Kidney (tissue), 14 donors: ENCODE data around the gene KDM3A. TPM values are rescaled to one million over a fixed set of nuclear protein-coding genes. Genes with fewer than 3 reads are reported as not detected.

Experiments
- DNase-seq, 5 donors: peaks; one replicate each; pipeline ENCODE4 v3.0.0-alpha.2; 2013 to 2020
- FAIRE-seq: peaks from 2 replicates; lab custom pipeline; 2012; peaks lifted over from hg19 to GRCh38; lab: Jason Lieb, UNC
- H3K27ac ChIP-seq, 2 donors: one replicate each; pipeline ENCODE4 v1.7.0; 2013; ENCODE audit warnings: low read depth in 2 of 2, low read length in 2 of 2, inconsistent platforms in 1 of 2
- H3K27me3 ChIP-seq: one replicate; pipeline ENCODE4 v1.7.1; 2013; ENCODE audit warnings: low read length, inconsistent platforms; ENCODE audit not compliant: control insufficient read depth, insufficient read depth
- H3K36me3 ChIP-seq, 3 donors: one replicate each; pipeline versions ENCODE4 v1.7.0 to v1.7.1; 2013; ENCODE audit warnings: low read length in 3 of 3, control low read depth in 1 of 3, inconsistent platforms in 1 of 3; ENCODE audit not compliant: insufficient read depth in 3 of 3, control insufficient read depth in 2 of 3
- H3K4me1 ChIP-seq, 3 donors: one replicate each; pipeline versions ENCODE4 v1.7.0 to v1.7.1; 2013; ENCODE audit warnings: low read length in 3 of 3, inconsistent platforms in 1 of 3, low read depth in 1 of 3; ENCODE audit not compliant: control insufficient read depth in 2 of 3, insufficient read depth in 2 of 3
- H3K4me3 ChIP-seq, 3 donors: one replicate each; pipeline versions ENCODE4 v1.7.0 to v1.8.1; 2013; ENCODE audit warnings: low read length in 3 of 3, control low read depth in 1 of 3, inconsistent platforms in 1 of 3
- H3K9ac ChIP-seq, 3 donors: one replicate each; pipeline versions ENCODE4 v1.7.0 to v1.7.1; 2013; ENCODE audit warnings: low read length in 3 of 3, control low read depth in 1 of 3, inconsistent platforms in 1 of 3
- H3K9me3 ChIP-seq, 3 donors: one replicate each; pipeline versions ENCODE4 v1.7.0 to v1.7.1; 2013; ENCODE audit warnings: low read length in 3 of 3, control low read depth in 1 of 3, inconsistent platforms in 1 of 3; ENCODE audit not compliant: control insufficient read depth in 2 of 3, insufficient read depth in 1 of 3
- intact Hi-C: fragments of 100-400 bp; cut with DNase I; formaldehyde crosslinking; loops from one replicate; pipeline ENCODE4 v1.11.1; 2022
- polyA plus RNA-seq: library from polyadenylated mRNA; stranded (reverse); fragments of 350-450 nt; fragmentation: Illumina TruSeq; extraction: RNeasy Lipid Tissue Mini Kit (QIAGEN cat#74804); gene quantifications from one replicate; pipeline ENCODE4 v1.2.3, GENCODE V29; 2014; ENCODE audit warnings: low read depth, low replicate concordance; ENCODE audit not compliant: insufficient read depth
- total RNA-seq: library from RNA; stranded (reverse); fragmentation: NEBNext Ultra II Directional; extraction: Animal tissue kit (Norgen Biotek cat#: 25700); gene quantifications from one replicate; pipeline ENCODE4 v1.2.1, GENCODE V29; 2021
- TF ChIP-seq, protein P1 (sequence below): IDR thresholded peaks from 3 replicates; pipeline ENCODE4 v1.5.1; 2012; ENCODE audit warnings: mild to moderate bottlenecking, moderate library complexity, borderline replicate concordance; ENCODE audit not compliant: insufficient read depth; ENCODE audit errors: extremely low read depth
- donor health status: control.
- donor health status: control.
- donor health status: control.
- donor health status: control.
- donor health status: control.
- donor health status: DM: yes; HTN: yes; CAD: no.
- donor health status: Normal renal cell carcinoma (clear cell type).

Gene KDM3A
- total and polyA plus RNA-seq, 2 donors from 2014 or later: 10.9 to 43.8 TPM

DNA sequence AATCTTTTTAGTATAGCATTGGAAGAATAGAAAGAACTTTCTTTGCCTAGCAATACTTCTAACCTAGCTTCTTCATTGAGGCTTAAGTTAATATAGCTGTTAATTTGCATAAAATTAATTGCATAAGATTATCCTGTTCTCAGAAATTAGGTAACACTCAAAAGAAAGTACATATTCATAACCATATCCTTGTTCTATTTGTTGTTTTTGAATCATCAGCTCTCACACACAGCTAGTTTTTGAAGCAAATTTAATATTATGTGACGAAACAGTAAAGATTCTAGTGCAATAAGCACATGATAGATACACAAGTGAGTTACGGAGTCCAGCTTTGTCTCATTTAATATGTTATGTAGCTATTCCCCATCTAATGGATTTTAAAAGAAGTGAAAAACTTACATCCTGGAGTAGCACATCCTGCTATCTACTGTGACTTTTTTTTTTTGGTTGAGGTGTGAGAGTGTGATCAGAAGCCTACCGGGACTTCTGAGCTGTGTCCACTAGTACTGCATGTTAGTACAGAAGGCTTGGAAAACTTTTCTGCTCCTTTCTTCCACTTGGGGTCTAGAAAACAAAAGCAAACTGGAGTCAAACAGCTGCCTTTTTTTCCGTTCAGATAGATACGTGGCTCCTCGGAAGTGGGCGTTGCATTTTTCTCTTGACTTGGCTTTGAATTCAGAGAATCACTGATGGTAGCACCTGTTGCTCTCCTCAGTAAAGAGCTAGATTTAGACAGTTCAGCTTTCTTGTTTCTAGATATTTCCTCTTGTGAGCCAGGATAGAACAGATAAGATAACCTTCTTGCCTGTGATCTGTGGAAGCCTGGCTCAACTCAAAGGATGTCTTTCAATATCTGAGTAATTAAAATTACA, 27.2 kb downstream of the KDM3A start:
- Histone ChIP-seq H3K4me3 (no peak overlapping the region), H3K9me3 (no peaks in the 10 kb centered on the region), H3K27me3 (no peaks in the 10 kb centered on the region), H3K4me1 (no peaks in the 10 kb centered on the region), H3K27ac (no peak overlapping the region), H3K9ac (no peak overlapping the region), H3K36me3 (peaks cover 9 to 58% (median 43%) of the 10 kb centered on the region in 3 donors)
- no peak for FAIRE-seq
- intact Hi-C loops: no loop called here
- DNase-seq: no peak
- TF ChIP-seq, protein P1, sequence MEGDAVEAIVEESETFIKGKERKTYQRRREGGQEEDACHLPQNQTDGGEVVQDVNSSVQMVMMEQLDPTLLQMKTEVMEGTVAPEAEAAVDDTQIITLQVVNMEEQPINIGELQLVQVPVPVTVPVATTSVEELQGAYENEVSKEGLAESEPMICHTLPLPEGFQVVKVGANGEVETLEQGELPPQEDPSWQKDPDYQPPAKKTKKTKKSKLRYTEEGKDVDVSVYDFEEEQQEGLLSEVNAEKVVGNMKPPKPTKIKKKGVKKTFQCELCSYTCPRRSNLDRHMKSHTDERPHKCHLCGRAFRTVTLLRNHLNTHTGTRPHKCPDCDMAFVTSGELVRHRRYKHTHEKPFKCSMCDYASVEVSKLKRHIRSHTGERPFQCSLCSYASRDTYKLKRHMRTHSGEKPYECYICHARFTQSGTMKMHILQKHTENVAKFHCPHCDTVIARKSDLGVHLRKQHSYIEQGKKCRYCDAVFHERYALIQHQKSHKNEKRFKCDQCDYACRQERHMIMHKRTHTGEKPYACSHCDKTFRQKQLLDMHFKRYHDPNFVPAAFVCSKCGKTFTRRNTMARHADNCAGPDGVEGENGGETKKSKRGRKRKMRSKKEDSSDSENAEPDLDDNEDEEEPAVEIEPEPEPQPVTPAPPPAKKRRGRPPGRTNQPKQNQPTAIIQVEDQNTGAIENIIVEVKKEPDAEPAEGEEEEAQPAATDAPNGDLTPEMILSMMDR: no peak

DNA sequence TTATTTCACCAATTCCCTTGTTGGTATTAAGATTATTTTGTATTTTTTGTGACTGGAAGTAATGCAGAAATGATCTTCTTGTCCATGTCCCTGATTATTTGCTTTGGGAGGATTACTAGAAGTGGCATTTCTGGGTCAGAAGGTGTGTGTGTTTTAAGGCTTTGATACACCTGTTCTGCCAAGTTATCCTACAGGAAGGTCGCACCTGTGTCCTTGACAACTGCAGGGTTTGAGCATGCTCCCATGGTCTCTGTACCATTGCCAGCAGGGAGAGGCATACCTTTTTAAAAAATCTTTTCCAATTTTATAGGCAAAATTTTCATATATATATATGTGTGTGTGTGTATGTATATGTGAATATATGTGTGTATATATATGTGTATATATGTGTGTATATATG, 29.7 kb downstream of the KDM3A start:
- no peak overlapping the region for H3K27ac ChIP-seq
- H3K4me3 ChIP-seq: no peak overlapping the region
- H3K4me1 ChIP-seq: no peaks in the 10 kb centered on the region
- intact Hi-C loops: no loop called here
- no peaks in the 10 kb centered on the region for H3K9me3 ChIP-seq
- no peak overlapping the region for H3K9ac ChIP-seq
- DNase-seq (no peak), FAIRE-seq (no peak)
- TF ChIP-seq, protein P1: no peak
- H3K36me3 ChIP-seq: peaks cover 9 to 49% (median 46%) of the 10 kb centered on the region in 3 donors
- H3K27me3 ChIP-seq: no peaks in the 10 kb centered on the region

DNA sequence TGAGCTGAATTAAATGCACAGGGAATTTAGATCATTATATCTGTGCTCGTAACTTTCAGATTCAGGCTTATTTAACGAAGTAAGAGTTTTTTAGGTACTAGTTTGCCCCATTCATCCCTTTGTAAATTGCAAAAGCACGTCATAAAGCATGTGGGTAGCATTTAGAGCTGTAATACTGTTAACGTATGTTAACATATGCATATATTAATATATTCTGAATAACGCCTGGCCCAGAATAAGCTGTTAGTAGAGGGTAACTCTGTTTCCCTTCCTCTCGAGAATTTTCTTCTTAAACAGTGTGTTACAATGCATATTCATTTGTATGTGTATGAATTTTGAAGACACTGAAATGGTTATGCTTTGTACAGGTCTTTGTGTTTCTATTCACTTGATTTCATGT, 30.5 kb downstream of the KDM3A start:
- no peak for FAIRE-seq
- H3K36me3 ChIP-seq: peaks cover 9 to 47% (median 43%) of the 10 kb centered on the region in 3 donors
- intact Hi-C loops: no loop called here

More for the DNA sequence above, 30.5 kb downstream of the KDM3A start:
- Histone ChIP-seq H3K27ac (no peak overlapping the region), H3K9ac (no peak overlapping the region), H3K9me3 (no peaks in the 10 kb centered on the region), H3K4me1 (no peaks in the 10 kb centered on the region), H3K4me3 (no peak overlapping the region), H3K27me3 (no peaks in the 10 kb centered on the region)
- TF ChIP-seq, protein P1: no peak
- no peak for DNase-seq
